GM18517 (cell line): ENCODE measurements around the gene OR13C4.
"Not testable (repeated sequence)": the region's sequence is repeated elsewhere in the genome, so short reads cannot be mapped to it uniquely, and the experiment has no call there.

Source experiments
- ATAC-seq: cut with Tn5 transposase; IDR thresholded peaks from one replicate; pipeline ENCODE4 v1.9.1; 2021; ENCODE audit warnings: mild to moderate bottlenecking, moderate library complexity; ENCODE audit not compliant: unreplicated experiment

The OR13C4 gene

DNA sequence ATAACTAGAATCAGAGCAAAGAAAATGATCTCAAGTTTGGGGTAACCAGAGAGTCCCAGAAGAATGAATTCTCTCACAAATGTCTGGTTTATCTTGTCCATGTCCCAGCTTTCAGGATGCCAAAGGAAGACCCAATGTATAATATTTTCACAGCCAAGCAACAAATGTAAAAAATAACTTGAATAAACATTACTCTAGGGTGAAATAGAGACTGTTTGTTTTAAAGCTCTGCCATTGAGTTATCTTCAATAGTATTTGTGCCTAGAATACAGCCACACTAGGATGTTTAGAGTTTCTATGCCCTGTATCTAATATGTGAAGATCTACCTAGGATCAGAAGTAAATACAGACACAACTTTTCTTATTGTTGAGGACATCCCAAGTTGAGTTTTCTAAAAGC is at the start of gene OR13C4:
TSS of gene OR13C4 (minus strand) at position 101 of the 400 bp plus-strand sequence. CDS start at position 101, 0 bp downstream.
- ATAC-seq, result no peak

DNA sequence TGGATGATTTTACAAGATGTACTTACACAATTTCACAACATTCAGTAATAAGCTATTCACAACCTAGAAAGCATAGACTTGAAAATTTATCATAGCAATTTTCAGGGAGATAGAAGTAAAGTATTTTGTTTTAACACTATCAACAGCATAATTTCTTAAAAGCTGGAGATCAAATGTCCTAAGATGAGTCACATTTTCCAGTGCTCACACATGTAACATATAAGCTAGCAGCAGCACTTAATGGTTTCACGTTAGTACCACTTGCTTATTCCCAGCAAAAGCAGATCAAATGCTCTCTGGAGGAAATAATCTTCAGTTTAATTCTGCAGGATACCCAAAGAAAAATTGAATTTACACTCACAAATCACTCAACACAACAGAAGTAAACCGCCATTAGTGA is 48.4 kb upstream of the OR13C4 start:
- no peak for ATAC-seq

DNA sequence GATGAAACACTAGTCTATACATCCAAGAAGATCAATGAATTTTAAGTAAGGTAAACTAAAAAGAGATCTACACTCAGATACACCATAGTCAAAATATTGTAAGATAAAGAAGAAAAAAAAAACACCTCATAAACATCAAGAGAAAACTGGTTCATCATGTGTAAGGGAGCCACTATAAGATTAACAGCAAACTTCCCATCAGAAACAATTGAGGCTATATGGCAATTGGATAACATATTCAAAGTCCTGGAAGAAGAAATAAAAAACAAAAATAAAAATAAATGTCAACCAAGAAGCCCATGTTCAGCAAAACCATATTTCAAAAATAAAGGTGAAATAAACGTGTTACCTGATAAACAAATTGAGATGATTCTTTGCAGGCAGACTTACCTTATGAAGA is 45.6 kb upstream of the OR13C4 start:
- no peak for ATAC-seq

DNA sequence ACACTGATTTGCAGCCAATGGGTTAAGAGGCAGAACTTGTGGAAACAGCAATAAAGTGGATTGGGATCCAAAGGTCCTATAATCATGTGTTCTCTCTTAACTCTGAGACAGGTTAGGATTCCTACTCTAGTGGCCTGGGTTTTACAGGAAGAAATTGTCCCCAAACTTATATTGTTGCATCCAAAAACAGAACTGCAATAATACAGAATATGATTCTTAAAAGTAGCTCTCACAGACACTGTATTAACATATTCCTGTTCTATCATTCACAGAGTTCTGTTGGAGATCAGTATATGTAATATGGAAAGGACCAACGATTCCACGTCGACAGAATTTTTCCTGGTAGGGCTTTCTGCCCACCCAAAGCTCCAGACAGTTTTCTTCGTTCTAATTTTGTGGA is 41.9 kb upstream of the OR13C4 start, which contains the start of gene OR13C8:
TSS of gene OR13C8 (plus strand) at position 301 of the 400 bp plus-strand sequence. CDS start at position 301, 0 bp downstream.
- ATAC-seq, result no peak

DNA sequence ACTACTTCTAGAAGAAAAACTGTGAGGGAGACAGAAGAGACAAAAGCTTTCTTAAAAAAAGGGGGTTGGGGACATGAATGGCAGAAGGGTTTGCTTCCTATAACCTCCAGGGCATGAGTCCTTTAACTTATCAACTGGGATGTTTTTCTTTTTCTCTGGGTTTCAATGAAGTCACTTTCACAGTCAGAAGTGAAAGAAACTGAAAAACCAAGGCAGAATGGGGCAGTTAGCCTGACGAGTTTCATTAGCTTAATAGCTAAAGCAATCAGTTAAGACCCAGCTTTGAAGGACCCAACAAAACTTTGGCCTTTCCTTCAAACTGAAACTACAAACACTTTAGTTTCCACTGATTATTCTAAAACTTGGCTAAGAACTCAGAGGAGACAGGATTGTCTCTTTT is 37.3 kb upstream of the OR13C4 start:
- ATAC-seq, result no peak

DNA sequence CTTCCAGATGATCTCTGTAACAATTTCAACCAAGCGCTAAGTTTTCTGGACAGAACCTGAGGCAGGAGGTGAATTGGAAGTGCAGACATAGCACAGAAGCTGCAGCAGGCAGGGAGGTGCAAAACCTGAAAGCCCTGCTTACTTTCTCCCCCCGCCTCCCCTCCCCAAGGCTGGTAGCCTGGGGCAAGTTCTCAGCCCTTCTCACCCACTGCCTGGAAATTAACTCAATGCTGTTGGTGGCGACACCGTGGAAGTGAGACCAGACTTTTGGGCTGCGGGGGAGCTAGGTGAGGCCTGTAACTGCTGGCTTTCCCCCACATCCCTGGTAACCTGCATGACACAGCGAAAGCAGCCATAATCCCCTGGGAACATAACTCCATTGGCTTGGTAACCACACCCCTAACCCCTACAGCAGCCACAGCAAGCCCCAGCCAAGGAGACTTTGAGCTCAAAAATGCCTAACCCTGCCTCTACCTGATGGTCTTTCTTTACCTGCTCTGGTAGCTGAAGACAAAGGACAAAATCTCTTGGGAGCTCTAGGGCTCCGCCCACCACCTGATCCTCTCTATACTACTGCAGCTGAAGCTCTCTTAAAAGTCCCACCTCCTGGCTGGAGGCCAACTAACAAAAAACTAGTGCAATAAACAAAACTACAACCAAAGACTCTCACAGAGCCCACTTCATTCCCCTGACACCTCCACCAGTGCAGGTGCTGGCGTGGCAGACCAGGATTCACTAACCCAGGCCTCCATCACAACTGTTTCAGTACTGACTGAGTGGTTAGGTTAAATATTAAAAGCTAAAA is 30.0 kb upstream of the OR13C4 start:
- no peak for ATAC-seq

DNA sequence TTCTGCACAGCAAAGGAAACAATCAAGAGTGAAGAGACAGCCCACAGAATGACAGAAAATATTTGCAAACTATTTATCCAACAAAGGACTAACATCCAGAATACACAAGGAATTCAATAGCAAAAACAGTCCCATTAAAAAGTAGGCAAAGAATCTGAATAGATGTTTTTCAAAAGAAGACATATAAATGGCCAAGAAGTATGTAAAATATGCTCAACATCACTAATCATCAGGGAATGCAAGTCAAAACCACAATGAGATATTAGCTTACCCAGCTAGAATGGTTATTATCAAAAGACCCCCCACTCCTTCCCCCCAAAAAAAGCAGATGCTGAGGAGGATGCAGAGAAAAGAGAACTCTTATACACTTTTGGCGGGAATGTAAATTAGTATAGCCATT is 28.5 kb upstream of the OR13C4 start:
- no peak for ATAC-seq

DNA sequence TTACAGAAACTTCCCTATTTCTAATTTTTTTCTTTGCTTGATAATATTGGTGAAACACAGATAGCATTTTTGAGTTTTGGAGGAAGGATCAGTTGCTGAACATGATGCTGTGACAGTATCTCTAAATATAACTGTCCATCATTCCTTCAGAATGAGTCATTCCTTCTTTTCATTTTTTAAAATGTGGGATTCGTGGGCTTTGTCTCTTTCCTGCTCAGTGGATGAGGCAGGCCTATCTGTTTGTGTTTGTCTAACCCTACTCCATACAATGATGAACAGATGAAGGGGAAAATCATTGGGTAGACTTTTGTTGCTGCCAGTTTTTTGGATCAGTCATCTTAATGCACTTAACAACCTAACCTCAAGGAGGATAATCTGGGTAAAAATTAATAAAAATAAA is 26.3 kb upstream of the OR13C4 start:
- no peak for ATAC-seq

DNA sequence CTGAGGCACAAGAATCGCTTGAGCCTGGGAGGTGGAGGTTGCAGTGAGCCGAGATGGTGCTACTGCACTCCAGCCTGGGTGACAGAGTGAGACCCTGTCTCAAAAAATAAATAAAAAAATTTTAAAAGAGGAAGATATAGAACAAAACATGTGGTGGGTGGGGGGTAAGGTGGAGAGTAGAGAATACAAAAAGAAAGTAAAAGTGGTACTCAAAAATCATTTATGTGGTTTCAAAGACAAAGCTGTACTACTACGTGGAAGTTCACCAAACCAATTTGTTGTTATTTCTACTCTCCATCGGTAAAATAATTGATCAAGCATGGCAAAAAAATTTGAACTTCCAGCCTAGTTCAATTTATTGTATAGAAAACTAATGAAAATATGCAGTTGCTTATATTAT is 17.6 kb upstream of the OR13C4 start:
- no peak for ATAC-seq

DNA sequence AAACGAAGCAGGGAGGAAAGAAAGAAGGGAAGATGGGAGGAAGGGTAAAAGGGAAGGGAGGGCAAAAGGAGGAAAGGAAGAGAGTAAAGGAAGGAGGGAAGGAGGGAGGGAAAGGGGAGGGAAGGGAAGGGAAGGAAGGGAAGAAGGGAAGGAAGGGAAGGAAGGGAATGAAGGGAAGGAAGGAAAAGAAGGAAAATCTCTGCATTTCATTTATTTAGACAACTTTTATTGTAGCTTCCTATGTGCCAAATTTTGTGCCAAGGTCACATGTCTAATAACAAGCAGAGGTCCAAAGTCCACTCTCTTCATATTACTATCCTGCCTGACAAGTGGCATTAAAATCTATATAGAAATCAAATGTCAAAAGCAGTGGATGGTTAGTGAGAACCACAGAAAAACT is 12.3 kb upstream of the OR13C4 start:
- ATAC-seq, result no peak

DNA sequence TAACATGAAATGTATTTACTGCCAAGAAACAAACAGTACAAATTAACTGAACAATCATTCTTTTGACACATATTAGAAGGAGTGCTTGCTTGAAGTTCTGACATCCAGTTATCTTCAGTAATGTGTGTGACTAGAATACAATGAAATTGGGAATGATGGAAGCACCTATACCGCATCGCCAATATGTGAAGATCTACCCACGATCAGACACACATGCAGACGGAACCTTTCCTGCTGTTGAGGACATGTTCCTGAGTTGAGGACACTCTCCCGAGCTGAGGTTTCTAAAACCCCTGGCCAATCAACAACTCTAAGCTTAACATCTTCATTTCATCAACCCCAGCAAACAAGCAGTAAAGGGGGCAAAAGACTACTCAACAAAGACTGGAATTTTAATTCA is 9.7 kb upstream of the OR13C4 start, which contains the start of gene OR13C3:
TSS of gene OR13C3 (minus strand) at position 101 of the 400 bp plus-strand sequence. CDS start 133 bp downstream, outside the sequence.
- no peak for ATAC-seq

DNA sequence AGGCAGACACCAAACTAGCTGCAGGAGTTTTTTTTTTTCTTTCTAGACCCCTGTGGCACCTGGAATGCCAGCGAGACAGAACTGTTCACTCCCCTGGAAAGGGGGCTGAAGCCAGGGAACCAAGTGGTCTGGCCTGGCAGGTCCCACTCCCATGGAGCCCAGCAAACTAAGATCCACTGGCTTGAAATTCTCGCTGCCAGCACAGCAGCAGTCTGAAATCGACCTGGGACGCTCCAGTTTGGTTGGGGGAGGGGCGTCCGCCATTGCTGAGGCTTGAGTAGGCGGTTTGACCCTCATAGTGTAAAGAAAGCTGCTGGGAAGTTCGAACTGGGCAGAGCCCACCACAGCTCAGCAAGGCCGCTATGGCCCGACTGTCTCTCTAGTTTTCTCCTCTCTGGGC is 6.8 kb downstream of the OR13C4 start:
- ATAC-seq, result not testable (repeated sequence)

DNA sequence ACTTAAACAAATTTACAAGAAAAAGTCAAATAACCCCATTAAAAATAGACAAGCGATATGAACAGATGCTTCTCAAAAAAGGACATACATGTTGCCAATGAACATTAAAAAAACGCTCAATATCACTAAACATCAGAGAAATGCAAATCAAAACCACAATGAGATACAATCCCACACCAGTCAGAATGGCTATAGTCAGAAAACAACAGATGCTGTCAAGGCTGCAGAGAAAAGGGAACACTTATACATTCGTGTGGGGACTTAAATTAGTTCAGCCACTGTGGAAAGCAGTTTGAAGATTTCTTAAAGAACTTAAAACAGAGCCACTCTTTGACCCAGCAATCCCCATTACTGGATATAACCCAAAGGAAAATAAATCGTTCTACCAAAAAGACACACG is 12.1 kb downstream of the OR13C4 start:
- no peak for ATAC-seq

DNA sequence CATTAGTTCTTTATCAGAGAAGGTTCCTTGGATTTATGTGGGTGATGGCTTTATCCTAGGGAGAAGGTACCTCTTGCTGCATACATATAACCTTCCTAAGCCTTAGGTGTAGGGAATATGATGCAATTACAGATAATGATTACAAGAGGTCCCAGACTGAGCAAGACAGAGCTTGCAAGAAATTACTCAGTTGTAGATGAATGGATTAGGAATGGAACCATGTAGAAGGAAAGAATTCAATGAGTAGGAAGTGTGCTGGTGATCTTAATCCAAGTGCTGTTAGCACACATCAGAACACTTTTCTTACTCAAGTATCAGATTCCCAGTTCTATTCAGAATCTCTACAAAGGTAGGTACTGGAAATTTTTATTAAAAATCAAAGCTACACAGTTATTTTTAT is 20.4 kb downstream of the OR13C4 start:
- no peak for ATAC-seq

DNA sequence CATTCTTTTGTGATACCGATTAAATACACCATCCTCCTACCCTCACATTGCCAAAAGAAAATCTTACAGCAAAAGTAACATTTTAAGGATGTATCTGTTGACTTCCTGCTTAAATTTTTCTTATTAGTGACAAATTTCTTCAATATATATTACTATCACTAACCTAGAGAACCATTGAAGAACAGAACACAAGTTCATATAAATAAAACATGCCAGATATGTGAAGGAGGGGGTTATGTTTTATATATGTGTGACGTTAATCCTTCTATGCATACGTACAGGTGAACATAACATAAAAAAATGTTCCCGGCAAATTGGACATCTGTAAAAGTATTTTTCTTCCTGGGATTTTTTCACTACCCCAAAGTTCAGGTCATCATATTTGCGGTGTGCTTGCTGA is 23.0 kb downstream of the OR13C4 start, which contains the start of gene OR13F1:
TSS of gene OR13F1 (plus strand) at position 301 of the 400 bp plus-strand sequence. CDS start at position 301, 0 bp downstream.
- ATAC-seq, result no peak

DNA sequence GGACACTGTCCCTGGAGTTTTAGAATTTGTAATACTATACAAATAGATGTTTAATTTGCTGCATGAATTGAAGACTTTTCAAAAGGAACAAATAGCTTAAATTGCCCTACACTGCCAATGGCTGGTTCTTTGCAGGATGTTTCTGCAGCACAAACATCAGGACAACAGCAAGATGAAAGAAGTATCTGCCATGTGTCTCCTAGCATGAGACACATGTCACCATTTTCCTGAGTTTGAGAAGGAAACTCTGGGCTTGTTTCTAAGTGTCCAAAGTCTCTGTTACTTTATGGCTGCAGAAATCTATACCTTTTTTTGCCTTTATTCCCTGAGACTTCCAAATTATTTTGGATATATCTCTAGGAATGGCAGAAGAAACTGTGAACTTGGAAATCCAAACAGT is 23.6 kb downstream of the OR13C4 start:
- no peak for ATAC-seq

DNA sequence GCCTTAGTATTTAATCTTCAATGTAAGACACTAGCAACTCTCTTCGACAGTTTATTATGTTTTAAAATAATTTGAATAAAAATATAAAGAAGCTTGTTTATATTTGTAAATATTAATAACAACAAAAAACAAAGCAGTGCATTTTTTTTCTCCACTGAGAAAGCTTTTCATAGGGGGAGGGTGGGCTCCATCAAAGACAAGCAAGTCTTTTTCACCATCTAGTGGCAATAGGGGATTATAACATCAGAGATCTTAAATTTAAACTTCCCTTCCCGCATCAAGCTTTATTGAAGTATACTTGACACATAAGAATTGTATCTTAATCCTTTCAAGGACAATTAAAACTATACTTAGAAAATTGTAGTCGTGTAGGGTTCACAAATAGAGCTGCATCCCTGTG is 32.2 kb downstream of the OR13C4 start:
- ATAC-seq, result no peak

DNA sequence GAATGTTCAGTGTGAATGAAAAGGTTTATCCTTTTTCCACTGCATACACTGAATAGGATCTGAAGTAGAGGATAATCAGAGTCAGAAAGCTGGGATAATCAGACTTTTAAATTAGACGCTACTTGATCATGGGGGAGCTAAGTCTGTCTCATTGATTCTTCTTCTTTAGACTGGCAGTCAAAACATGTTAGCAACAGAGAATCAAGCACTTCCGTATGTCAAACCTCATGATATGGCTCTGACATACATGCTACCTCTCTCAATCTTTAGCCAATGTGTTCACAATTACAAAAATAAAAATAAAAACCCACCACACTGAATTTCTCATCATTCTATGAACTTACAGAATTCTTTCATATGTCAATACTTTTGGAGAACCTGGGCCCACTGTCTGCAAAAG is 42.0 kb downstream of the OR13C4 start:
- no peak for ATAC-seq

DNA sequence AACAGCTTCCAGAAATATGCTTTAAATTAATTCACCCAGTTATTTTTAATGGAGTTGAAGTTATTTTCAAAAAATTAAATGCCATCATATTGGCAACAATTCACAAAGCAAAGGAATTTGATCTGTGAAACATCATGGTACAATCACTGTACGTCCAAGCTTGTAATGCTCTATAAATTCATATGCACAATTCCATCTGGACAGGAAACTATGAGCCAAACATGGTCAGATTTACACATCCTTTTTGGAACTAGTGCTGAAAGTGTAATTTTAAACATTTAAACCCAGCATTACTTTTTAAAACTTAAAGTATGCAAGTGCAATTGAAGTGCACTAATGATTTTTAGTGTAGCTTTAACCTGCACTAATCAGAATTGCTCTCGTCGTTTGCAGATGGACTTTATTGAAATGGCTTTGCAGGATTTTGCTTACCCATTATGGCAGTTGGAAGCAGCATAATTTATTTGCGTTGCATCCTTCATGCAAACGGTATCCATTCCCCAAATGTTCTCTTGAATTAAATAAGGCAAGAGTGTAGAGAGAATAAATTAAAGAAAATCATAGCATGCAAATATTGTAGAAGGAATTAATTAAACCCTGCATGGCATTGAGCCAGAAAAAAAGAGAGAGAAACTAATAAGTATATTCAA is 44.0 kb downstream of the OR13C4 start:
- ATAC-seq, result no peak
